ENCODE measurements around the gene UTS2.

The UTS2 gene

GRCh38 chr1:7878027-7878426 lies 25.2 kb upstream of the UTS2 start:
- ChIA-PET POLR2A (ENCODE audit: low non-redundant PET) (no interaction called here), CTCF (interaction anchor here (0.6 kb wide), 1 partner anchor 288 kb away, joined by 4 read pairs; no protein-coding TSS in a partner anchor)
- TF ChIP-seq CTCF (conservative IDR thresholded peaks at IDR 0.05; ENCODE audit: low read depth): no peak
- no peak overlapping the region for H3K27ac ChIP-seq
- DNase-seq (ENCODE audit: low spot score): no peak

- H3K27ac ChIP-seq: no peak overlapping the region
- no peak for DNase-seq (ENCODE audit: low spot score)
- ChIA-PET POLR2A (ENCODE audit: low non-redundant PET) (no interaction called here), CTCF (no interaction called here)
- no peak for TF ChIP-seq CTCF (conservative IDR thresholded peaks at IDR 0.05; ENCODE audit: low read depth)
Observed at GRCh38 chr1:7873801-7874795, 21.2 kb upstream of the UTS2 start.

GRCh38 chr1:7871136-7871535 lies 18.3 kb upstream of the UTS2 start:
- no peak overlapping the region for H3K27ac ChIP-seq
- no peak for TF ChIP-seq CTCF (conservative IDR thresholded peaks at IDR 0.05; ENCODE audit: low read depth)
- no peak for DNase-seq (ENCODE audit: low spot score)
- ChIA-PET CTCF (no interaction called here), POLR2A (ENCODE audit: low non-redundant PET) (no interaction called here)

GRCh38 chr1:7869136-7869920 lies 16.5 kb upstream of the UTS2 start:
- ChIA-PET CTCF (no interaction called here), POLR2A (ENCODE audit: low non-redundant PET) (no interaction called here)
- no peak for TF ChIP-seq CTCF (conservative IDR thresholded peaks at IDR 0.05; ENCODE audit: low read depth)
- no peak for DNase-seq (ENCODE audit: low spot score)
- H3K27ac ChIP-seq: no peak overlapping the region

GRCh38 chr1:7868070-7868780 lies 15.4 kb upstream of the UTS2 start:
- DNase-seq (ENCODE audit: low spot score): no peak
- H3K27ac ChIP-seq: no peak overlapping the region
- TF ChIP-seq CTCF (conservative IDR thresholded peaks at IDR 0.05; ENCODE audit: low read depth): no peak
- CTCF ChIA-PET: no interaction called here
- POLR2A ChIA-PET (ENCODE audit: low non-redundant PET): no interaction called here

- no peak overlapping the region for H3K27ac ChIP-seq
- TF ChIP-seq CTCF (conservative IDR thresholded peaks at IDR 0.05; ENCODE audit: low read depth): no peak
- no peak for DNase-seq (ENCODE audit: low spot score)
- ChIA-PET CTCF (interaction anchor here (0.6 kb wide), 1 partner anchor 434 kb away, joined by 3 read pairs; no protein-coding TSS in a partner anchor), POLR2A (ENCODE audit: low non-redundant PET) (no interaction called here)
Observed at GRCh38 chr1:7865978-7866377, 13.1 kb upstream of the UTS2 start.
